Activated CD4-positive, alpha-beta T cell treated with anti-CD3 and anti-CD28 coated beads for 36 hours (primary cell): Measurements from ENCODE around the gene SSH3. TPM values are rescaled to one million over a fixed set of nuclear protein-coding genes. Genes with fewer than 3 reads are reported as not detected.
A peak's percentile ranks its signal among the peaks of the same experiment; 100 is the strongest.

Experiments used
- ATAC-seq: fragments of 200-7000 bp; cut with Tn5 transposase; one replicate; pipeline ENCODE4 v1.10.0; 2021; ENCODE audit warnings: mild to moderate bottlenecking, moderate library complexity
- CTCF ChIA-PET: fragments of 350-600 bp; sonication (Branson Sonifier 250); formaldehyde crosslinking; loops from one replicate; lab custom pipeline; 2021; ENCODE audit warnings: antibody characterized with exemption; lab: Charles Lee
- POLR2A ChIA-PET: fragments of 350-600 bp; sonication (Branson Sonifier 250); formaldehyde crosslinking; loops from one replicate; lab custom pipeline; 2021; ENCODE audit warnings: antibody characterized with exemption, inconsistent platforms; lab: Charles Lee
- DNase-seq: peaks from one replicate; pipeline ENCODE4 v3.0.0-alpha.2; 2020
- H3K27ac Mint-ChIP-seq: one replicate; pipeline ENCODE4 v1.8.0; 2021; ENCODE audit warnings: mixed read lengths
- H3K27me3 Mint-ChIP-seq: one replicate; pipeline ENCODE4 v1.8.0; 2021; ENCODE audit warnings: mixed read lengths
- H3K36me3 Mint-ChIP-seq: one replicate; pipeline ENCODE4 v1.8.0; 2021; ENCODE audit warnings: low read depth, mixed read lengths
- H3K4me1 Mint-ChIP-seq: one replicate; pipeline ENCODE4 v1.8.0; 2021; ENCODE audit warnings: mixed read lengths
- H3K4me3 Mint-ChIP-seq: one replicate; pipeline ENCODE4 v1.8.0; 2021; ENCODE audit warnings: mild to moderate bottlenecking, moderate library complexity, mixed read lengths
- H3K9me3 Mint-ChIP-seq: one replicate; pipeline ENCODE4 v1.8.0; 2021; ENCODE audit warnings: low read depth, mixed read lengths
- intact Hi-C, 2 experiments: fragments of 100-400 bp; cut with DNase I in 1 of 2; cut with micrococcal nuclease in 1 of 2; formaldehyde crosslinking; loops; one replicate each; pipeline versions ENCODE4 v1.14.2 to v1.15.1; 2022 to 2024; cut with DNase I, micrococcal nuclease
- total RNA-seq, 2 experiments: library from RNA; stranded (reverse); gene quantifications; one replicate each; pipeline ENCODE4 v1.2.3, GENCODE V29; 2021

Gene SSH3
- total RNA-seq, 2 experiments from 2014 or later = 6.0 to 11.1 TPM

DNA sequence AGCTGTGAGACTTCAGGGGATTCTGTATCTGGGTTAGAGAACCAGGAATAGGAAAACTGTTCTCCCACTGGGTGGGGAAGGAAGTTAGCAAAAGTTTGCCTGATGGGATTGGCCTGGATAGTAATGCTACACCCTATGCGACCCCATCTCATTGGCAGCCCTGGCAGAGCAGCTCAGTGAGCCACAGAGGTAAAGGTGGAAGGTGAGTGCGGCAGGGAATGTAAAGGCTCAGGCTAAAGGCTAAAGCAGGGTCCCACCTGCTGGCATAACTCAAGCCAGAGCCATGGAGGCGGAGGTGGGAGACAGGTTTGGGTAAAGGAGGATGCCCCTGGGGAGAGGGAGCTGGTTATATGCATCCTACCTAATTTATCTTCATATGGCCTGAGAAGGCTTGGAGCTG, 18.7 kb downstream of the SSH3 start:
- Mint-ChIP-seq H3K4me3 (no peak overlapping the region), H3K36me3 (no peaks in the 10 kb centered on the region), H3K27me3 (peaks cover 3% of the 10 kb centered on the region), H3K4me1 (peaks cover 9% of the 10 kb centered on the region), H3K27ac (no peak overlapping the region), H3K9me3 (no peaks in the 10 kb centered on the region)
- ATAC-seq (no peak), DNase-seq (no peak)
- ChIA-PET POLR2A (interaction anchor here (0.6 kb wide), 1 partner anchor 314 kb away, joined by 5 read pairs; no protein-coding TSS in a partner anchor), CTCF (interaction anchor here (0.6 to 4.6 kb wide), 5 partner anchors 30 to 86 kb away, joined by 3 to 22 read pairs (median 4); no protein-coding TSS in a partner anchor)
- intact Hi-C loops = no loop called here

GRCh38 chr11:67323526-67323925, 20.2 kb downstream of the SSH3 start:
- peaks cover 5% of the 10 kb centered on the region for H3K4me1 Mint-ChIP-seq
- no peak overlapping the region for H3K4me3 Mint-ChIP-seq
- no peak overlapping the region for H3K27ac Mint-ChIP-seq
- H3K9me3 Mint-ChIP-seq = no peaks in the 10 kb centered on the region
- intact Hi-C loops = no loop called here
- H3K27me3 Mint-ChIP-seq = peaks cover 2% of the 10 kb centered on the region
- POLR2A ChIA-PET = no interaction called here
- CTCF ChIA-PET = interaction anchor here (0.7 to 4.6 kb wide), 3 partner anchors 16 to 62 kb away, joined by 3 to 22 read pairs (median 4); no protein-coding TSS in a partner anchor
- DNase-seq = no peak
- H3K36me3 Mint-ChIP-seq = no peaks in the 10 kb centered on the region
- ATAC-seq = no peak

- intact Hi-C loops = no loop called here
- H3K27me3 Mint-ChIP-seq = no peaks in the 10 kb centered on the region
- H3K4me1 Mint-ChIP-seq = no peaks in the 10 kb centered on the region
- H3K9me3 Mint-ChIP-seq = no peaks in the 10 kb centered on the region
- CTCF ChIA-PET = interaction anchor here (0.8 to 2.1 kb wide), 3 partner anchors 13 to 41 kb away, joined by 3 to 11 read pairs (median 7); partner anchors contain the start of gene CLCF1
- DNase-seq = no peak
- H3K27ac Mint-ChIP-seq = no peak overlapping the region
- POLR2A ChIA-PET = no interaction called here
- ATAC-seq = no peak
- H3K4me3 Mint-ChIP-seq = no peak overlapping the region
- H3K36me3 Mint-ChIP-seq = no peaks in the 10 kb centered on the region
These were observed 28.9 kb downstream of the SSH3 start for GRCh38 chr11:67332081-67332691.

DNA sequence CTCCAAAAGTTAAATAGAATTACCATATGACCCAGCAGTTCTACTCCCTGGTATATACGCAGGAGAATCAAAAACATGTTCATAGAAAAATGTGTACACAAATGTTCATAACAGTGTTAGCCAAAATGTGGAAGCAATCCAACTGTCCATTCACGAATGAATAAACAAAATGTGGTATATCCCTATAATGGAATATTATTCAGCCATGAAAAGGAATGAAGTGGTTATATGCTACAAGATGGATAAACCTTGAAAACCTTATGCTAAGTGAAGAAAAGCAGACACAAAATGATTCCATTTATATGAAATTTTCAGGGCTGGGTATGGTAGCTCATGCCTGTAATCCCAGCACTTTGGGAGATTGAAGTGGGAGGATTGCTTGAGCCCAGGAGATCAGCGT, 33.9 kb downstream of the SSH3 start:
- intact Hi-C loops = no loop called here
- POLR2A ChIA-PET = no interaction called here
- H3K36me3 Mint-ChIP-seq = no peaks in the 10 kb centered on the region
- DNase-seq (no peak), ATAC-seq (no peak)
- no peaks in the 10 kb centered on the region for H3K9me3 Mint-ChIP-seq
- H3K4me1 Mint-ChIP-seq = no peaks in the 10 kb centered on the region
- no peaks in the 10 kb centered on the region for H3K27me3 Mint-ChIP-seq
- H3K4me3 Mint-ChIP-seq = no peak overlapping the region
- no peak overlapping the region for H3K27ac Mint-ChIP-seq
- CTCF ChIA-PET = interaction anchor here (0.5 to 3.0 kb wide), 5 partner anchors 9 to 45 kb away, joined by 3 to 16 read pairs (median 6); no protein-coding TSS in a partner anchor

DNA sequence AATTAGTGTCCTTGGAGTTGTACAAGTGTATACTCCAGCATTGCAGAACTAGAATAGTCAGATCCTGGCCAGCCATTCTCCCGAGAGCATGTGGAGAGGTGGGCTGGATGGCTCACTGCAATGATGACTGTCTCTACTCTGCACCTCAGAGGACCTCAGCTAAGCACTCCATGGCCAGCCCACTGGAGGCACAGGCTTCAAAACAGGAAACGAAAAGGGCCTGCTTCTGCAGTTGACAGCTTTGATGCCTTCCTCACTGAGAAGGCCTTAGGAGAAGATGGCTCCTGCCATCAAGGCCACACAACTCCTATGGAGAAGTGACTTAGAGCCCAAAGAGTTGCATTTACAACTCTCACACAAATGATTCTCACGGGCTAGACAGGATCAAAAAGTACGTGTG, 40.9 kb downstream of the SSH3 start:
- ChIA-PET POLR2A (no interaction called here), CTCF (interaction anchor here (0.6 to 5.3 kb wide), 8 partner anchors 24 to 723 kb away, joined by 3 to 62 read pairs (median 14); partner anchors contain the start of gene CLCF1)
- intact Hi-C loops = no loop called here
- Mint-ChIP-seq H3K36me3 (peaks cover 1% of the 10 kb centered on the region), H3K4me3 (no peak overlapping the region), H3K4me1 (peaks cover 47% of the 10 kb centered on the region), H3K27me3 (no peaks in the 10 kb centered on the region), H3K27ac (peak overlapping the region; percentile 89), H3K9me3 (peaks cover 3% of the 10 kb centered on the region)
- ATAC-seq (peak; percentile 50), DNase-seq (peak; percentile 47)

- DNase-seq = peak; percentile 39
These were observed 42.1 kb downstream of the SSH3 start for GRCh38 chr11:67345247-67345919.

GRCh38 chr11:67345920-67346819, 42.8 kb downstream of the SSH3 start:
- peaks cover 3% of the 10 kb centered on the region for H3K9me3 Mint-ChIP-seq
- intact Hi-C loops = loop anchor here in 1 of 2 experiments (1.0 kb wide), 1 partner anchor 36 kb away; no protein-coding TSS in a partner anchor
- peaks cover 1% of the 10 kb centered on the region for H3K36me3 Mint-ChIP-seq
- DNase-seq (peak; percentile 45), ATAC-seq (peak; percentile 77)
- H3K4me3 Mint-ChIP-seq = no peak overlapping the region
- H3K27ac Mint-ChIP-seq = peak overlapping the region; percentile 89
- ChIA-PET POLR2A (interaction anchor here (0.6 kb wide), 1 partner anchor 36 kb away, joined by 3 read pairs; no protein-coding TSS in a partner anchor), CTCF (interaction anchor here (0.6 to 5.3 kb wide), 38 partner anchors 9 to 1214 kb away, joined by 3 to 62 read pairs (median 4); partner anchors contain the start of genes CLCF1 and SSH3)
- H3K4me1 Mint-ChIP-seq = peaks cover 55% of the 10 kb centered on the region
- H3K27me3 Mint-ChIP-seq = no peaks in the 10 kb centered on the region

More at GRCh38 chr11:67345247-67345919, 42.1 kb downstream of the SSH3 start:
- peaks cover 1% of the 10 kb centered on the region for H3K36me3 Mint-ChIP-seq
- no peak overlapping the region for H3K4me3 Mint-ChIP-seq
- ATAC-seq = peak; percentile 67
- ChIA-PET POLR2A (no interaction called here), CTCF (interaction anchor here (0.6 to 5.3 kb wide), 35 partner anchors 9 to 1213 kb away, joined by 3 to 62 read pairs (median 5); partner anchors contain the start of genes CLCF1 and SSH3)
- intact Hi-C loops = no loop called here
- no peaks in the 10 kb centered on the region for H3K27me3 Mint-ChIP-seq
- H3K27ac Mint-ChIP-seq = peak overlapping the region; percentile 89
- H3K4me1 Mint-ChIP-seq = peaks cover 52% of the 10 kb centered on the region
- H3K9me3 Mint-ChIP-seq = peaks cover 3% of the 10 kb centered on the region

DNA sequence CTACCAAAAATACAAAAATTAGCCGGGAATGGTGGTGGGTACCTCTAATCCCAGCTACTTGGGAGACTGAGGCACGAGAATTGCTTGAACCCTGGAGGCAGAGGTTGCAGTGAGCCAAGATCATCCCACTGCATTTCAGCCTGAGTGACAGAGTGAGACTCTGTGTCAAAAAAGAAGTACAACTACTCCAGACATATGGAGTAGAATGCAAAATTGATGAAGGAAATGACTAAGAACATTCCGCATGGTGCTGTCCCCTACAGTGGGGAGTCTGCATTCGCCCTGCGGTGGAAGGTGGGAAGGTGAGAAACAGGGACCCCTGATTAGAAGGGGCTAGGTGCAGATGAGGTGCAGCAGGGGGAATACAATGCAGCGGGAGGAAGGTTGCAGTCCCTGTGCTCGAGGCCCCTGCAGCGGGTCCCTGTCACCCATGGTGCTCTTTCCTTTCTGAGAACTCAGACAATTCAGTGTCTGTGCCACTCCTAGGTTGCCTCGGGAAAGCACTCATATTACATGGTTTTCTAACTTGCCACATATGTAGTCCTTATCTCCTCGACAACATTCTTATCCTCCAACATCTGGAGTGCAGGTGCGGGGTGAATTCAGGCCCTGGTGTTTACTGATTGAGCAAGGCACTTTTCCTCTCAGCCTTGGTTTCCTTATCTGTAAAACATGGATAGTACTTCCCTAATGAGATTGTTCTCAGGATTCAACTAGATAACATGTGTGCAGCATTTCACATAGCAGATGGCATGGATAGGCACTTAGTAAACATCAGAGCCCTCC, 44.8 kb downstream of the SSH3 start:
- Mint-ChIP-seq H3K36me3 (no peaks in the 10 kb centered on the region), H3K27ac (no peak overlapping the region), H3K27me3 (no peaks in the 10 kb centered on the region), H3K4me1 (peaks cover 69% of the 10 kb centered on the region), H3K4me3 (no peak overlapping the region), H3K9me3 (no peaks in the 10 kb centered on the region)
- POLR2A ChIA-PET = no interaction called here
- intact Hi-C loops = no loop called here
- CTCF ChIA-PET = interaction anchor here (0.7 to 12.6 kb wide), 7 partner anchors 9 to 1197 kb away, joined by 3 to 445 read pairs (median 5); partner anchors contain the start of genes CLCF1 and RAD9A
- DNase-seq (no peak), ATAC-seq (no peak)

- Mint-ChIP-seq H3K9me3 (no peaks in the 10 kb centered on the region), H3K27me3 (no peaks in the 10 kb centered on the region), H3K4me1 (peaks cover 70% of the 10 kb centered on the region), H3K4me3 (no peak overlapping the region), H3K36me3 (no peaks in the 10 kb centered on the region), H3K27ac (no peak overlapping the region)
- ChIA-PET POLR2A (no interaction called here), CTCF (interaction anchor here (0.7 to 12.6 kb wide), 5 partner anchors 15 to 246 kb away, joined by 3 to 445 read pairs (median 4); partner anchors contain the start of genes CLCF1, RAD9A and TMEM134)
- intact Hi-C loops = no loop called here
- ATAC-seq (no peak), DNase-seq (no peak)
These were observed 45.7 kb downstream of the SSH3 start for GRCh38 chr11:67349036-67349435.

DNA sequence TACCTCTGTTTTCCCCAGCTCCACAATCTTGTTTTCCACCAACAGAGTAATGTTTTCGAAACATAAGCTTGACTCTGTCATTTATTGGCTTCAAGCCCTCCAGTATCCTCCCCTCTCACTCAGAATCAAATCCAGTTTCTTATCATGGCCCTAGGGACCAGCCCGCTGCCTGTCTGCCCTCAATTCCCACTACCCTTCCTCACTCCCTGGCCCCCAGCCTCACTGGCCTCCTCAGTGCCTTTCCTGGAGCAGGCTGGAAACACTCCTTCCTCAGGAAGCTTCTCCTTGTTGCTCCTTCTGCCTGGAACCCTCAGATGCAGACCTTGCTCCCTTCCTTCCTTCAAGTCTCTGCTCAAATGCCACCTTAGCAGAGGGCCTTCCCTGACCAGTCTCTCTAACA, 46.1 kb downstream of the SSH3 start:
- intact Hi-C loops = no loop called here
- POLR2A ChIA-PET = no interaction called here

More for the DNA sequence above, 46.1 kb downstream of the SSH3 start:
- ATAC-seq = no peak
- Mint-ChIP-seq H3K9me3 (no peaks in the 10 kb centered on the region), H3K4me1 (peaks cover 70% of the 10 kb centered on the region), H3K36me3 (no peaks in the 10 kb centered on the region), H3K27ac (peak overlapping the region; percentile 26), H3K27me3 (no peaks in the 10 kb centered on the region), H3K4me3 (no peak overlapping the region)
- DNase-seq = no peak
- CTCF ChIA-PET = interaction anchor here (0.7 to 12.6 kb wide), 5 partner anchors 14 to 247 kb away, joined by 3 to 445 read pairs (median 4); partner anchors contain the start of genes CLCF1, RAD9A and TMEM134
